ENCODE data around the gene OPN3. TPM values are rescaled to one million over a fixed set of nuclear protein-coding genes. Genes with fewer than 3 reads are reported as not detected.

OPN3 gene
- total RNA-seq, 1 experiment from 2014 or later = 89.4 TPM

DNA sequence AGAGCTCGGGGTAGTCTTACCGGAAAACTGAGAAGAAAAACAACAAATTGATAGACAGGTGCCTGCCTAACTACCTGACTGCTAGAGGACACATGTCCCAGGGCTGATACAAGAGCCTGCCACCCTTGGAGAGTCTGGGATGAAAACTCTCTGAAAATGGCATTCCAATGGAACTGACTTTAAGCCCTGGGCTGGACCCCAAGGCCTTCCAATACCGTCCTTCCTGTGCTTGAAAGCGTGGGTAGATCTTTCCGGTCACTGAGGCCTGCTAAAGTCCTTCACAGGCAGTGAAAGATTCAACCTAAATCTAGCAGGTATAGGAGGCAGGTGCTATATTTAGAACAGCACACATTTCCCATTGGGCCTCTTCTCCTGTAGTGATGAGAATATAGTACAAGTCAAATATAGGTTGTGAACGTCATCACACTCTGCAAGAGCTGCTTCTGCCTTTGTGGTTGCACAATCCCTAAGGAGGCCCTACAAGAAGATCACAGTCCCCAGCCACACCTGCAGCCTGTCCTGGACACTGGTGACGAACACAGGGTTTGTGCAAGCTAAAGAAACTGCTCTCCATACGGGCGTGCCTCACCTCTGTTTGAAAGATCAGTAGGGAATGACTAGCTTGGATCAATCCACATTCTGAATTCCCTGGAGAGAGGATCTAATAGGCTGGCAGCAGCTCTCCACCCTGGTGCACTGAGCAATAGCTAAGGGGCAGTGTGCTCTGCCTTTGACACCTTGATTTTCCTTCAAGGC is 876 bp upstream of the OPN3 start:
- DNase-seq (ENCODE audit: low read depth in 1 of 2, low spot score in 2 of 2) = no peak
- Histone ChIP-seq H3K27ac (peak overlapping the region; percentile 85), H3K4me3 (peak overlapping the region; percentile 98; the same call in 1 of the 2 replicates), H3K36me3 (peaks cover 31% of the 10 kb centered on the region), H3K9me3 (replicated peaks) (peaks cover 3% of the 10 kb centered on the region; the same call in 1 of the 2 replicates), H3K27me3 (replicated peaks) (no peaks in the 10 kb centered on the region), H3K4me1 (replicated peaks) (peaks cover 49% of the 10 kb centered on the region)

DNA sequence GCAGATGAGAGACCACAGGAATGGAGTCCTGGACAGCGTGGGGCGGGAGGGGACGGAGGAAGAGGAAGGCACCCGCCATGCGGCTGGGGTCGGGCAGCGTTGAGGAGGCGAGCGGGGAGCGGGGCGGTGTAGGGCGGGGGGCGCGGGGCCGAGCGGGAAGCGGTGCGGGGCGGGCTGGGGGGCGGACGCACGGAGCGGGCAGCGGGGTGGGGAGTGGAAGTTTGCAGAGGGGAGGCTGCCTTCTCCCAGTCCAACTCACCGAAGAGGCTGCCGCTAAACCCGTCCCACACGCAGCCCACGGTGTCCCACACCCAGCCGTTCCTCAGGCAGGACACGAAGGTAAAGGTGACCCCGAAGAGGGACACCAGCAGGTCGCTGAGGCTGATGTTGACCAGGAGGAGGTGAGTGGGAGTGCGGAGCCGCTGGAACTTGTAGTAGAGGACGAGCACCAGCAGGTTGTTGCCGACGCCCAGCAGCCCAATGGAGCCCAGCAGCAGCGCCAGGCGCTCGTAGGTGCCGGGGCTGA is 483 bp downstream of the OPN3 start:
- peaks cover 3% of the 10 kb centered on the region; the same call in 1 of the 2 replicates for H3K9me3 ChIP-seq (replicated peaks)
- peaks cover 44% of the 10 kb centered on the region for H3K36me3 ChIP-seq
- H3K4me3 ChIP-seq = peak overlapping the region; percentile 98
- peak; percentile 70 to 78 for DNase-seq (ENCODE audit: low read depth in 1 of 2, low spot score in 2 of 2)
- peak overlapping the region; percentile 90 for H3K27ac ChIP-seq
- H3K27me3 ChIP-seq (replicated peaks) = no peaks in the 10 kb centered on the region
- peaks cover 51% of the 10 kb centered on the region for H3K4me1 ChIP-seq (replicated peaks)

DNA sequence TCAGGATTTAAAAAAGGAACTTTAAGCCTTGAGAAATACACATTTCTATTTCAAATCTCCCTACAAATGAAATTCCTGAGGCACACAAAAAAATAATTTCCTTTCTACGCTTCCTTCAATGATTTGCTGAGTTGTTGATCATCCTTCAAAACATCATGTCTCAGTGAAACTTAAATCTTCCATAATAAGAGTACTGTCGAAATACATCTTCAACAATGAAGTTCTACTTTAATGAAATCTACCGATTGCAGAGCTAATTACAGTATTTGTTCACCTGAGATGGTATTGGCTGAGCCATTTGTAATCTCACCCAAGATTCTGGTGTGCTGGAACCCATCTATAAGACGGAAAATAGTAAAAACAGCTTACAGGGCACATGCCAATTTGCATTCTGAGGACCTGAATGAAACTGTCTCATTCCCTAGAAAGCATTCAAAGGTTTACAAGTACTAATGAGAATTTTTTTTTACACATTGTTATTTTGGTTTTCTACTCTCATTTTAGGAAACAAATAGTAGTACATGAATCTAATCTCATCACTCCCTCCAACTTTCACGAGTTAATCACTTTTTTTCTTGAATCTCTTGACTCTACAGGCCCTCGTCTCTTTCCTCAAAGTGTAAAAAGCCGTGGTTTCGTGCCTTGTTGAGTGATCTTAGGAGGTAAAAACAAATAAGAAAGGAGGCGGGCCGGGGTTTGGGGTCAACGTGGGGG is 1.1 kb downstream of the OPN3 start:
- H3K4me3 ChIP-seq = peak overlapping the region; percentile 98
- H3K36me3 ChIP-seq = peaks cover 51% of the 10 kb centered on the region
- H3K27me3 ChIP-seq (replicated peaks) = no peaks in the 10 kb centered on the region
- H3K9me3 ChIP-seq (replicated peaks) = peaks cover 3% of the 10 kb centered on the region; the same call in 1 of the 2 replicates
- peak in 1 of 2 experiments; percentile 37 for DNase-seq (ENCODE audit: low read depth in 1 of 2, low spot score in 2 of 2)
- H3K27ac ChIP-seq = peak overlapping the region; percentile 90
- peaks cover 51% of the 10 kb centered on the region for H3K4me1 ChIP-seq (replicated peaks)

DNA sequence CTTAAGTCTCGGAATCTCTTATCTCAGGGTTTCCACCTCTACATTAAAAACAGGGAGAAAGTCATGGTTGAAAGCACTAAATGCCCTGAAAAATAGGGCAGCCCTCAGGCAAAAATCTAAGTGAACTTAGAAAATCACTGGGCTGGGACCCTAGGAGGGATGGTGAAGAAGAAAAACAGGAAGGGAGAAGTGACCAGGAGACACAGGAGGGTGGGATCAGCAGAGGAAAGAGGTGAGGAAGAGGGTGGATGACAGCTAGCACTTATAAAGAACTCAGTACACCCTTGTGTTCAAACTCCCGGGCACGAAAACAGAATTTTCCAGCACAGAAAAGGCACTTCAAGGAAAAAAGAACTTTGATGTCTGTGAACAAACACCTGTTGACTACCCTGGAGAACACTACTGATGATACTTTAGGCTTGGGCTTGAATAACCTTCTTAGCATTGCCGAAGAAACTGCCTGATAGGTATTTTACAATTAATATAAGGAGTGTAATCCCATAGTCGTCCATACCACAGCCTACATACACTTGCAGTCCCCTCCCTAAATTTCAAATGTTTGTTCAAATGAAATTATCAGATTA is 2.0 kb downstream of the OPN3 start:
- Histone ChIP-seq H3K4me3 (peak overlapping the region; percentile 98), H3K4me1 (replicated peaks) (peaks cover 51% of the 10 kb centered on the region), H3K9me3 (replicated peaks) (peaks cover 3% of the 10 kb centered on the region; the same call in 1 of the 2 replicates), H3K36me3 (peaks cover 59% of the 10 kb centered on the region), H3K27me3 (replicated peaks) (no peaks in the 10 kb centered on the region), H3K27ac (no peak overlapping the region)
- no peak for DNase-seq (ENCODE audit: low read depth in 1 of 2, low spot score in 2 of 2)

DNA sequence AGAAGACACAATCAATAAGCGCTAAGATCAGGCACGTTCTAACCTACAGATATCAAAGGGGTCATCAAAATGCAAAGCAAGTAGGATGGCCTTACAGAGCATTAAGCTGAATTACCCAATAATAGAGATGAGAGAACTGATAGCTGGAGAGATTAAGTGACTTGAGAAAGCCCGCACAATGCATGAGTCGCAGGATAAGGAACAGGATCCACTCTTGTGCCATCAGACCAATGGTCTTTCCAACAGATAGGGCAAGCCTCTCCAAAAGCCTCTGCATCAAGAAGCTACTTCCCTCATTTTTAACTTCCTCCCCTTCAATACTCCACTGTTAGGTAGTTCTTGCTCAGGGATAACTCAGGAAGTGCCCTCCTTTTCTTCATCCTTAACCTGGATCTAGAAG is 2.6 kb downstream of the OPN3 start:
- peaks cover 3% of the 10 kb centered on the region; the same call in 1 of the 2 replicates for H3K9me3 ChIP-seq (replicated peaks)
- H3K36me3 ChIP-seq = peaks cover 65% of the 10 kb centered on the region
- H3K4me1 ChIP-seq (replicated peaks) = peaks cover 49% of the 10 kb centered on the region
- no peak for DNase-seq (ENCODE audit: low read depth in 1 of 2, low spot score in 2 of 2)
- no peak overlapping the region for H3K4me3 ChIP-seq
- H3K27me3 ChIP-seq (replicated peaks) = no peaks in the 10 kb centered on the region
- H3K27ac ChIP-seq = no peak overlapping the region

DNA sequence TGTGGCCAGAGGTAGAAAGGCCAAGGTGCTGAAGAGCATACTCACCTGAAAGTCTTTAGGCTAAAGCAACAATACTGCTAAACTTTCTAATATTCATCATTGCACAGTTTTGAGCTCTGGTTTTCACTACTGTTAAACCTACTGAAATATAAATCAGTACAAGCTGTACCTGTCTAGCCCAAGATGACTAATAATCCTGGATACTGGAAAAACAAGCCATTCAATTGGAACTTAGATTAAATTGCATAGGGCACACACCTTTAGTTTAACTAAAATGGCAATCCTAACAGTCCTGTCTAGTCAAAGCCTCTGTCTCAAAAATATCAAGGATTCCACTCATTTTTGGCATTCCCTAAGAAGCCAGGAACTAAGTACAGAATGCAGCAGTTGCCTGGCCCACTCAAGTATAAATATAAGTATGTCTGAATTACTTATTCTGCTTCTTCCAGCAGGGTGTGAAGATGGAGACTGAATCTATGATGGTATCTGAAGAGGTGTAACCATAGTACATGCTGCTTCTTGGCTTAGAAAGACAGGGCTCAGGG is 3.1 kb downstream of the OPN3 start:
- Histone ChIP-seq H3K27ac (no peak overlapping the region), H3K27me3 (replicated peaks) (no peaks in the 10 kb centered on the region), H3K4me1 (replicated peaks) (peaks cover 45% of the 10 kb centered on the region), H3K9me3 (replicated peaks) (peaks cover 3% of the 10 kb centered on the region; the same call in 1 of the 2 replicates), H3K36me3 (peaks cover 70% of the 10 kb centered on the region), H3K4me3 (no peak overlapping the region)
- DNase-seq (ENCODE audit: low read depth in 1 of 2, low spot score in 2 of 2) = no peak

DNA sequence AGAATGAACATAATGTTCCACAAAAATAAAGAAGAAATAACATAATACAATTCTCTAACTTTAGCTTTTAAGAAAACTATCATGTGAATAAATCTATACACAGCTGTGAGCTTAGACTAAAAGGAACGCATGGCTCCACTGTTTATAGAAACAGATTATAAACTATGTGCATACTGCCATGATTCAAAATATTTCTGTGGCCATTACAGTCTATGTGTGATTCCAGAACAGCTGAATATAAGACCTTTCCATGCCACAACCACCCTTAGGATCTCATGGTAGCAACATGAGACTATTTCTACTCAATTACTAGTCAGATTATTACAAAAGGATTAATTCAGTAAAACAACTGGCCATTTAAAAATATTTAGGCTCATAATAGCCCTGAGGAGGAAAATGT is 3.9 kb downstream of the OPN3 start:
- H3K4me3 ChIP-seq = no peak overlapping the region
- H3K9me3 ChIP-seq (replicated peaks) = peaks cover 3% of the 10 kb centered on the region; the same call in 1 of the 2 replicates
- H3K27ac ChIP-seq = no peak overlapping the region
- H3K27me3 ChIP-seq (replicated peaks) = no peaks in the 10 kb centered on the region
- peaks cover 38% of the 10 kb centered on the region for H3K4me1 ChIP-seq (replicated peaks)
- peaks cover 78% of the 10 kb centered on the region for H3K36me3 ChIP-seq
- DNase-seq (ENCODE audit: low read depth in 1 of 2, low spot score in 2 of 2) = no peak

DNA sequence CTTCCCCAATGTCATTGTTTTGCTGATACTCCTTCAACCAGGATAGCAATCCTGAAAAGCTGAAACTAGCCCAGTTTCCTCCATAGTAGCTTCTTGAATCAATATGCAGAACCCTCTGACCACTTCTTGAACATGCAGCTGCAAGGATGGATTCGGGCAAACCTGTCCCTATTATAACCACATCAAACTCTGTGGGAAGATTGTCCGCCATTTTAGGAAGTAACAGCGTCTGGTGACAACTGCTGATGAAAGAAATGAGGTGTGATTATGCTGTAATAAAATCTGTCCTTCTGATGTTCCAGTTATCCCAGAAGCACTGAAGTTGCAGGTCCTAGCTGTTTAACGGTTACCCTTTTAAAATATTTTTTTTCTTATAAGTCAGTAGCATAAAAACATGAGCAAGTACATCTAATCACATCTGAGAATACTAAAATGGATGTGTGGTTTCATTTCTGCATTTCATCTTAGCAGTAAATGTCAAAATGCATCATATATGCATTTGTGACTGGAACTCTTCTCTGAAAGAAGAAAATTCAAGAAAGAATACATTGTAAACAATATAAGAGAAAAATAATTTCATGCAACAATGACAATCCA is 4.5 kb downstream of the OPN3 start:
- Histone ChIP-seq H3K27me3 (replicated peaks) (no peaks in the 10 kb centered on the region), H3K36me3 (peaks cover 78% of the 10 kb centered on the region), H3K4me3 (no peak overlapping the region), H3K27ac (no peak overlapping the region), H3K4me1 (replicated peaks) (peaks cover 31% of the 10 kb centered on the region), H3K9me3 (replicated peaks) (peaks cover 3% of the 10 kb centered on the region; the same call in 1 of the 2 replicates)
- no peak for DNase-seq (ENCODE audit: low read depth in 1 of 2, low spot score in 2 of 2)

DNA sequence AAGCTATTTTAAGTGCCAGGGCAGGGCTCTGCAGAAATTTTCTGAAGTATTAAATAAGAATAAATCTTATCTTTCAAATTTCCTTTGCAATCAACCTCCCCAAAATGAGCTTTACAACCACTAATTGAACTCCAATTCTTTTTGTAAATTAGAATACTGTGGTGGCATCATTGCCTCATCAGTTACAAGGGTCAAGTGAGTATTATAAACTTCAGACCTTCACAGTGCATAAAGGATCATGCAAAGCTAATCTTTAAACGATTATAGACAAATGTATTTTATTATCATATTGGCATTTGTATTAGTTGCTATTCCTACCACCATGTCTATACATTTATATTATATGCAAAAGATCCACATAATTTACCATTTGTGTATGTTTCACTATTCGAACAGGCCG is 7.2 kb downstream of the OPN3 start:
- H3K4me1 ChIP-seq (replicated peaks) = peaks cover 18% of the 10 kb centered on the region
- H3K27me3 ChIP-seq (replicated peaks) = no peaks in the 10 kb centered on the region
- peaks cover 67% of the 10 kb centered on the region for H3K36me3 ChIP-seq
- no peak overlapping the region for H3K27ac ChIP-seq
- H3K4me3 ChIP-seq = no peak overlapping the region
- H3K9me3 ChIP-seq (replicated peaks) = no peaks in the 10 kb centered on the region
- DNase-seq (ENCODE audit: low read depth in 1 of 2, low spot score in 2 of 2) = no peak

DNA sequence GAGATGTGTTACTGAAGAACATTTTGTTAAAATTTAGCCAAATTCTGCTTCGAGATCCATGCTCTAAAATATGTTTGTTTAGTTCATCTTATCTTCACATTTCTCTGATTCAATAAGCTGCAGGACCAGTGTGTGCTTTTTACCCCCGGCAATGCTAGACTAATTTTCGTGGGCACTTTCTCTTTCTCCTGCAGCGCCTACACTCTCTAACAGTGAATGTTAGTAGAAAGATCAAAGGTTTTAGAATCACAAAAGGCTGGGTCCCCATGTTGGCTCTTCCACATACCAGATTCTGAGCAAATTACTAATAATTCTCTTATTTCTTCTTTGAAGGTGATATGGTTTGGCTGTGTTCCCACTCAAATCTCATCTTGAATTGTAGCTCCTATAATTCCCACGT is 8.5 kb downstream of the OPN3 start:
- Histone ChIP-seq H3K27me3 (replicated peaks) (no peaks in the 10 kb centered on the region), H3K4me3 (no peak overlapping the region), H3K4me1 (replicated peaks) (peaks cover 7% of the 10 kb centered on the region; the same call in 1 of the 2 replicates), H3K9me3 (replicated peaks) (no peaks in the 10 kb centered on the region), H3K27ac (no peak overlapping the region), H3K36me3 (peaks cover 60% of the 10 kb centered on the region)
- no peak for DNase-seq (ENCODE audit: low read depth in 1 of 2, low spot score in 2 of 2)

DNA sequence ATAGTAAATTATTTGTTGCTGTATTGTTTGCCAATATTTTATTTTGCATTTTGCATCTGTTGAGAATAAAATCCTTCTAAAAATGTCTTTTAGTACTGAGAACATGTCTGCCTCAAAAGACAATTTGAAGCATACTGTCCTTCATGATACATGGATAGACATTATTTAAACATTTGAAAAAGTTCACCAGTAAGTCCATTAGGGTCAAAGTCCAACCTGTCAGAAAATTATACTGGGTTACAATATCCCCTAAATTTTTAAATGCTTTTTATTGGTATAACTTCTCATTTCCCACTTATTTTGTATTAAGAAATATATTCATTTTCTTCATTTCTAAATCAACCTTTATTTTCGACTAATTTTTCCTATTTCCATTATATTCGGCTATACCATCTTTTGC is 9.3 kb downstream of the OPN3 start:
- Histone ChIP-seq H3K9me3 (replicated peaks) (no peaks in the 10 kb centered on the region), H3K27me3 (replicated peaks) (no peaks in the 10 kb centered on the region), H3K4me3 (no peak overlapping the region), H3K27ac (no peak overlapping the region), H3K4me1 (replicated peaks) (no peaks in the 10 kb centered on the region; the same call in 1 of the 2 replicates), H3K36me3 (peaks cover 57% of the 10 kb centered on the region)
- no peak for DNase-seq (ENCODE audit: low read depth in 1 of 2, low spot score in 2 of 2)

DNA sequence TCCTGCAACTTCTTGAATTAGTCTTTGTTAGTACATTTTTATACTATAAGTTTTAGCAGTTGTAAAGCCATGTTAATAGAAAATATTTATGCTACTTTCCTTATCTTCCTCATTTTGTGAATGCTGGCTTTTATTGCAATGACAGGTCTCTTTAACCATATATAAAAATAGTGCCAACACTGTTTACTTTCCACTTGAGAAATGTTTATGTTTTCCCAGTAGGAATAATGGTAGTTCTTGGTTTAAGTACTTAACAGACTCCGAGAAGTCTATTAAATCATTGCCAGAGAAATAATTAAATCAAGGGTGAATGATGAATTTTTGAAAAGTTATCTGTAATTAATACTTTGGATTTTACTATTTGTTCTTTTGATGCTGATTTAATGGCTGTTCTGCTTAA is 9.7 kb downstream of the OPN3 start:
- peaks cover 57% of the 10 kb centered on the region for H3K36me3 ChIP-seq
- no peaks in the 10 kb centered on the region for H3K4me1 ChIP-seq (replicated peaks)
- DNase-seq (ENCODE audit: low read depth in 1 of 2, low spot score in 2 of 2) = no peak
- no peaks in the 10 kb centered on the region for H3K9me3 ChIP-seq (replicated peaks)
- no peak overlapping the region for H3K27ac ChIP-seq
- no peaks in the 10 kb centered on the region for H3K27me3 ChIP-seq (replicated peaks)
- no peak overlapping the region for H3K4me3 ChIP-seq

DNA sequence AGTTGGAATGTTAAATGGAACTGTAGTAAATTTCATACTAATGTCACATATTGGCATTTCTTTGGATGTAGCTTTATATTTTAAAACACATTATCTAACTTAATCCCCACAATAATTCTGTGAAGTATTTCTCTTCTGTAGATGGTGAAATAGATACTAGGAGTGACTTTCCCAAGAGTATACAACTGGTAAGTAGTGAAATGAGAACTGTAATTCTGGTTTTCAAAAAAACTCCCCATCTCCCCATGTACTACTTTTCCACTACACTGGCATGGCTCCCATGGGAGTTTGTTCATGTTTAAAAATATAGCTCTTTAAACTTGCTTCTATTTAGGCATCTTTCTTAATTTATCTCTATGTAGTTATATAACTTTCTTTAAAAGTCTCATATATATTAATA is 10.2 kb downstream of the OPN3 start:
- Histone ChIP-seq H3K4me3 (no peak overlapping the region), H3K9me3 (replicated peaks) (no peaks in the 10 kb centered on the region), H3K4me1 (replicated peaks) (no peaks in the 10 kb centered on the region), H3K27ac (no peak overlapping the region), H3K27me3 (replicated peaks) (no peaks in the 10 kb centered on the region), H3K36me3 (peaks cover 52% of the 10 kb centered on the region)
- no peak for DNase-seq (ENCODE audit: low read depth in 1 of 2, low spot score in 2 of 2)

All from SJSA1 (cell line).